Measurements from ENCODE around the gene KCNK1.

- no peak for TF ChIP-seq CTCF (IDR thresholded peaks at IDR 0.05)
- TF ChIP-seq EP300 (IDR thresholded peaks at IDR 0.05), result no peak
- TF ChIP-seq POLR2A (IDR thresholded peaks at IDR 0.05; ENCODE audit: low read depth), result no peak
Measured at GRCh38 chr1:233707153-233707879, 93.4 kb downstream of the KCNK1 start.
